ENCODE data around the gene MAP1B. TPM values are rescaled to one million over a fixed set of nuclear protein-coding genes. Genes with fewer than 3 reads are reported as not detected.

MAP1B gene
- total and polyA plus RNA-seq, 2 experiments from 2014 or later, result 82.4 to 115 TPM

DNA sequence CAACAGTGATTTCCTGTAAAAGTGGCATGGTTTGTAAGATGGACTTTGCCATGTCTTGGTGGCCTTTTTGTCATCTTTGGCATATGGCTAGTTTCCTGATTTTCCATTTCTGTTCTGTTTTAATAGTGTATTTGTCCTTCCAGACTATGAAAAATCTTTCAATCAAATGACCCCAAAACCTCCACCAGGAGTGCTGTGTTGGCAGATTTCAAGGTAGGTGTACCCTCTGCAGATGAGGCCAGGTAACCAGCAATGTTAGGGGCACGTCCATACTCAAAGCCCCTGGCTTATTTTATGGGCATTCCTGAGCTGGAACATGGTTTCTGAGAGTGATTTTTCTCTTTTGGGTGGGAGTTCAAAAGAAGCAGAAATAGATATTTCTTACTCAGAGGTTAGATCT is 15.2 kb upstream of the MAP1B start:
- TF ChIP-seq EZH2phosphoT487 (IDR thresholded peaks at IDR 0.05; ENCODE audit: low read depth, severe bottlenecking, unreplicated experiment) (no peak), CTCF (IDR thresholded peaks at IDR 0.05; ENCODE audit: poor library complexity) (no peak), EZH2 (IDR thresholded peaks at IDR 0.05; ENCODE audit: borderline replicate concordance) (no peak)
- Histone ChIP-seq H4K20me1 (ENCODE audit: insufficient read depth, poor library complexity, severe bottlenecking) (no peaks in the 10 kb centered on the region), H3K9me3 (ENCODE audit: low read depth) (no peaks in the 10 kb centered on the region), H3K4me1 (ENCODE audit: insufficient read depth) (no peaks in the 10 kb centered on the region), H3K36me3 (replicated peaks; ENCODE audit: insufficient read depth, low read depth) (no peaks in the 10 kb centered on the region), H3K4me3 (no peak overlapping the region), H3K9me2 (replicated peaks; ENCODE audit: insufficient read depth) (no peaks in the 10 kb centered on the region), H3K79me2 (no peaks in the 10 kb centered on the region), H3K4me2 (no peak overlapping the region), H3K27me3 (no peaks in the 10 kb centered on the region), H2AFZ (no peak overlapping the region), H3K27ac (no peak overlapping the region)
- WGBS (ENCODE audit: low lambda C conversion rate, missing lambda C conversion rate), result 69% methylated on average over 1 of the region's 1 CpG
- no peak for DNase-seq (ENCODE audit: low spot score)

GRCh38 chr5:72093217-72093616 is 14.1 kb upstream of the MAP1B start:
- Histone ChIP-seq H3K9me2 (replicated peaks; ENCODE audit: insufficient read depth) (no peaks in the 10 kb centered on the region), H3K79me2 (no peaks in the 10 kb centered on the region), H2AFZ (no peak overlapping the region), H3K27me3 (no peaks in the 10 kb centered on the region), H3K4me1 (ENCODE audit: insufficient read depth) (no peaks in the 10 kb centered on the region), H3K36me3 (replicated peaks; ENCODE audit: insufficient read depth, low read depth) (no peaks in the 10 kb centered on the region), H4K20me1 (ENCODE audit: insufficient read depth, poor library complexity, severe bottlenecking) (no peaks in the 10 kb centered on the region), H3K27ac (no peak overlapping the region), H3K4me3 (no peak overlapping the region), H3K4me2 (no peak overlapping the region), H3K9me3 (ENCODE audit: low read depth) (no peaks in the 10 kb centered on the region)
- TF ChIP-seq CTCF (IDR thresholded peaks at IDR 0.05; ENCODE audit: poor library complexity), result no peak
- TF ChIP-seq EZH2 (IDR thresholded peaks at IDR 0.05; ENCODE audit: borderline replicate concordance), result no peak
- TF ChIP-seq EZH2phosphoT487 (IDR thresholded peaks at IDR 0.05; ENCODE audit: low read depth, severe bottlenecking, unreplicated experiment), result no peak
- no peak for DNase-seq (ENCODE audit: low spot score)

- Histone ChIP-seq H4K20me1 (ENCODE audit: insufficient read depth, poor library complexity, severe bottlenecking) (no peaks in the 10 kb centered on the region), H3K79me2 (no peaks in the 10 kb centered on the region), H3K36me3 (replicated peaks; ENCODE audit: insufficient read depth, low read depth) (no peaks in the 10 kb centered on the region), H3K27ac (no peak overlapping the region), H3K27me3 (peaks cover under 1% of the 10 kb centered on the region), H3K4me1 (ENCODE audit: insufficient read depth) (no peaks in the 10 kb centered on the region), H3K4me2 (no peak overlapping the region), H3K9me3 (ENCODE audit: low read depth) (no peaks in the 10 kb centered on the region), H2AFZ (no peak overlapping the region), H3K4me3 (no peak overlapping the region), H3K9me2 (replicated peaks; ENCODE audit: insufficient read depth) (no peaks in the 10 kb centered on the region)
- DNase-seq (ENCODE audit: low spot score), result no peak
- TF ChIP-seq EZH2phosphoT487 (IDR thresholded peaks at IDR 0.05; ENCODE audit: low read depth, severe bottlenecking, unreplicated experiment) (no peak), CTCF (IDR thresholded peaks at IDR 0.05; ENCODE audit: poor library complexity) (no peak), EZH2 (IDR thresholded peaks at IDR 0.05; ENCODE audit: borderline replicate concordance) (no peak)
- WGBS (ENCODE audit: low lambda C conversion rate, missing lambda C conversion rate), result 76% methylated on average over 3 of the region's 3 CpGs
These were observed 13.5 kb upstream of the MAP1B start for GRCh38 chr5:72093824-72094223.

DNA sequence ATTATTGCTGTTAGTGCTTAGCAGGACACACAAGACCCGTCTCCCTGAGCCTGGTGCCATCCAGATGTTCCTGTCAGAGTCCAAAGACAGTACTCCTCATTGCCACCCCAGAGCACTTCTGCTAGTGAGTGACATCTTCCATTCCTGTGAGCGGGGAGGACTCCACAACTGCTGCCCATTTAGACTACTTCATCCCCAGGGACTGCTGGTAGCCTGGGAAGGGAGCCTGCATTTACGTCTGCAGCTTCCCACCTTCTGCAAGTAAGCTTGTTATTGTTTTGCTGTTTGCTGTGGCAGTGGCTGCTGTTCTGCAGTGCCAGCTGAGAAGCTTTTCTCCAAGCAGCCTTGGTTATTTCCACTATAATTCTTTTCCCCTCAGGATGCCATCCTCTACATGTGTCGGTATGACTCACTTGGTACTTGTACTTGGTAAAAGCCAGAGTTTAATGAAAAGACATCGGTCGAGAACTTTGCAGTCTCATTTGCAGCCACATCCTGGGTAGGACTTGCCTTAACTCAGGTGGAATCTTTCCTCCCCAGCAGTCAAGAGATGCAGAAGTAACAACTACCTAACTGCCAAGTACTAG is 10.6 kb upstream of the MAP1B start:
- Histone ChIP-seq H3K27me3 (peaks cover 3% of the 10 kb centered on the region), H3K36me3 (replicated peaks; ENCODE audit: insufficient read depth, low read depth) (no peaks in the 10 kb centered on the region), H4K20me1 (ENCODE audit: insufficient read depth, poor library complexity, severe bottlenecking) (no peaks in the 10 kb centered on the region), H3K9me3 (ENCODE audit: low read depth) (no peaks in the 10 kb centered on the region), H3K4me3 (no peak overlapping the region), H3K4me1 (ENCODE audit: insufficient read depth) (no peaks in the 10 kb centered on the region), H3K79me2 (no peaks in the 10 kb centered on the region), H3K27ac (no peak overlapping the region), H3K4me2 (no peak overlapping the region), H3K9me2 (replicated peaks; ENCODE audit: insufficient read depth) (no peaks in the 10 kb centered on the region), H2AFZ (no peak overlapping the region)
- TF ChIP-seq EZH2 (IDR thresholded peaks at IDR 0.05; ENCODE audit: borderline replicate concordance), result no peak
- no peak for TF ChIP-seq CTCF (IDR thresholded peaks at IDR 0.05; ENCODE audit: poor library complexity)
- TF ChIP-seq EZH2phosphoT487 (IDR thresholded peaks at IDR 0.05; ENCODE audit: low read depth, severe bottlenecking, unreplicated experiment), result no peak
- no peak for DNase-seq (ENCODE audit: low spot score)
- 88% methylated on average over 6 of the region's 6 CpGs for WGBS (ENCODE audit: low lambda C conversion rate, missing lambda C conversion rate)

All from hepatocyte (in vitro differentiated cells).